ENCODE results near the gene ENTPD6.
"Not testable (repeated sequence)": the region's sequence is repeated elsewhere in the genome, so short reads cannot be mapped to it uniquely, and the experiment has no call there.

Gene ENTPD6

GRCh38 chr20:25176184-25176583 lies 19.3 kb upstream of the ENTPD6 start:
- no peak for TF ChIP-seq POLR2A (IDR thresholded peaks at IDR 0.05; ENCODE audit: low read depth, low read length)
- FAIRE-seq (no peak), DNase-seq (ENCODE audit: insufficient read length, low spot score) (no peak)

- peak; percentile 54 for DNase-seq (ENCODE audit: insufficient read length, low spot score)
- peak; percentile 11 for FAIRE-seq
- TF ChIP-seq POLR2A (IDR thresholded peaks at IDR 0.05; ENCODE audit: low read depth, low read length), result no peak
Observed at GRCh38 chr20:25177890-25178321, 17.6 kb upstream of the ENTPD6 start.

- FAIRE-seq (peak; percentile 75), DNase-seq (ENCODE audit: insufficient read length, low spot score) (peak; percentile 73)
- no peak for TF ChIP-seq POLR2A (IDR thresholded peaks at IDR 0.05; ENCODE audit: low read depth, low read length)
Observed at GRCh38 chr20:25178563-25179438, 16.7 kb upstream of the ENTPD6 start.

GRCh38 chr20:25179439-25180089 lies 15.9 kb upstream of the ENTPD6 start:
- no peak for DNase-seq (ENCODE audit: insufficient read length, low spot score)
- no peak for TF ChIP-seq POLR2A (IDR thresholded peaks at IDR 0.05; ENCODE audit: low read depth, low read length)
- no peak for FAIRE-seq

- DNase-seq (ENCODE audit: insufficient read length, low spot score); FAIRE-seq: not testable (repeated sequence)
Observed at GRCh38 chr20:25184391-25184790, 11.1 kb upstream of the ENTPD6 start.

- FAIRE-seq (no peak), DNase-seq (ENCODE audit: insufficient read length, low spot score) (no peak)
- no peak for TF ChIP-seq POLR2A (IDR thresholded peaks at IDR 0.05; ENCODE audit: low read depth, low read length)
Observed at GRCh38 chr20:25187220-25187619, 8.3 kb upstream of the ENTPD6 start.

- no peak for TF ChIP-seq POLR2A (IDR thresholded peaks at IDR 0.05; ENCODE audit: low read depth, low read length)
- DNase-seq (ENCODE audit: insufficient read length, low spot score) (no peak), FAIRE-seq (no peak)
Observed at GRCh38 chr20:25187635-25188034, 7.9 kb upstream of the ENTPD6 start.

GRCh38 chr20:25188218-25188617 lies 7.3 kb upstream of the ENTPD6 start:
- FAIRE-seq, result no peak
- no peak for TF ChIP-seq POLR2A (IDR thresholded peaks at IDR 0.05; ENCODE audit: low read depth, low read length)
- no peak for DNase-seq (ENCODE audit: insufficient read length, low spot score)

- FAIRE-seq, result no peak
- TF ChIP-seq POLR2A (IDR thresholded peaks at IDR 0.05; ENCODE audit: low read depth, low read length), result no peak
- no peak for DNase-seq (ENCODE audit: insufficient read length, low spot score)
Observed at GRCh38 chr20:25191051-25191450, 4.5 kb upstream of the ENTPD6 start.

GRCh38 chr20:25191689-25192088 lies 3.8 kb upstream of the ENTPD6 start:
- TF ChIP-seq POLR2A (IDR thresholded peaks at IDR 0.05; ENCODE audit: low read depth, low read length), result no peak
- FAIRE-seq, result no peak
- DNase-seq (ENCODE audit: insufficient read length, low spot score), result no peak

GRCh38 chr20:25193843-25194242 lies 1.7 kb upstream of the ENTPD6 start:
- FAIRE-seq (no peak), DNase-seq (ENCODE audit: insufficient read length, low spot score) (no peak)
- TF ChIP-seq POLR2A (IDR thresholded peaks at IDR 0.05; ENCODE audit: low read depth, low read length), result no peak

- DNase-seq (ENCODE audit: insufficient read length, low spot score) (no peak), FAIRE-seq (no peak)
- TF ChIP-seq POLR2A (IDR thresholded peaks at IDR 0.05; ENCODE audit: low read depth, low read length), result no peak
Observed at GRCh38 chr20:25194333-25194972, 1.1 kb upstream of the ENTPD6 start.

GRCh38 chr20:25195962-25196785 lies 662 bp downstream of the ENTPD6 start:
- no peak for FAIRE-seq
- DNase-seq (ENCODE audit: insufficient read length, low spot score), result peak; percentile 19
- TF ChIP-seq POLR2A (IDR thresholded peaks at IDR 0.05; ENCODE audit: low read depth, low read length), result no peak

- no peak for FAIRE-seq
- no peak for DNase-seq (ENCODE audit: insufficient read length, low spot score)
Observed at GRCh38 chr20:25196786-25197120, 1.2 kb downstream of the ENTPD6 start.

More at GRCh38 chr20:25196786-25197120, 1.2 kb downstream of the ENTPD6 start:
- no peak for TF ChIP-seq POLR2A (IDR thresholded peaks at IDR 0.05; ENCODE audit: low read depth, low read length)
